CD4-positive, CD25-positive, alpha-beta regulatory T cell (primary cell): ENCODE measurements around the gene LPAR4. TPM values are rescaled to one million over a fixed set of nuclear protein-coding genes. Genes with fewer than 3 reads are reported as not detected.

Experiments
- ATAC-seq, 2 donors: fragments of 150-1000 bp; cut with Tn5 transposase; one replicate each; pipeline ENCODE4 v1.10.0; 2021; ENCODE audit warnings: low read depth in 2 of 2, moderate number of reproducible peaks in 2 of 2, moderate library complexity in 1 of 2
- DNase-seq, 3 donors: peaks; one replicate each; pipeline versions ENCODE4 v3.0.0 to v3.0.0-alpha.2; 2012 to 2022; ENCODE audit warnings: mixed read lengths in 1 of 3
- H3K27ac ChIP-seq: one replicate; pipeline ENCODE4 v1.7.0; 2013; ENCODE audit warnings: mild to moderate bottlenecking, low read length; ENCODE audit not compliant: insufficient read depth, poor library complexity, severe bottlenecking
- H3K27me3 ChIP-seq: one replicate; pipeline ENCODE4 v1.7.0; 2013; ENCODE audit warnings: low read length; ENCODE audit not compliant: control insufficient read depth, insufficient read depth
- H3K36me3 ChIP-seq: one replicate; pipeline ENCODE4 v1.7.0; 2013; ENCODE audit warnings: mild to moderate bottlenecking, low read length, moderate library complexity; ENCODE audit not compliant: control insufficient read depth, insufficient read depth
- H3K4me1 ChIP-seq: 2 replicates; pipeline ENCODE4 v1.7.0; 2013; ENCODE audit warnings: mild to moderate bottlenecking, low read length; ENCODE audit not compliant: insufficient read depth, control insufficient read depth, poor library complexity, severe bottlenecking
- H3K4me3 ChIP-seq: one replicate; pipeline ENCODE4 v1.7.0; 2013; ENCODE audit warnings: low read depth, mild to moderate bottlenecking, low read length, moderate library complexity
- H3K9me3 ChIP-seq, 2 experiments: 1 replicate in 1 of 2; 2 replicates in 1 of 2; pipeline ENCODE4 v1.7.0; 2013; ENCODE audit warnings: low read length in 2 of 2, mild to moderate bottlenecking in 1 of 2, moderate library complexity in 1 of 2; ENCODE audit not compliant: control insufficient read depth in 2 of 2
- H3K27ac Mint-ChIP-seq, 3 donors: one replicate each; pipeline ENCODE4 v1.8.0; 2020 to 2022; ENCODE audit warnings: mild to moderate bottlenecking in 3 of 3, mixed read lengths in 3 of 3, moderate library complexity in 2 of 3
- H3K27me3 Mint-ChIP-seq: one replicate; pipeline ENCODE4 v1.8.0; 2022; ENCODE audit warnings: mild to moderate bottlenecking, mixed read lengths
- H3K36me3 Mint-ChIP-seq: one replicate; pipeline ENCODE4 v1.8.0; 2020; ENCODE audit warnings: mixed read lengths
- H3K4me1 Mint-ChIP-seq, 4 donors: one replicate each; pipeline ENCODE4 v1.8.0; 2020 to 2022; ENCODE audit warnings: mixed read lengths in 4 of 4, mild to moderate bottlenecking in 1 of 4
- H3K4me3 Mint-ChIP-seq, 4 donors: one replicate each; pipeline ENCODE4 v1.8.0; 2020 to 2022; ENCODE audit warnings: mild to moderate bottlenecking in 4 of 4, mixed read lengths in 4 of 4, moderate library complexity in 3 of 4
- H3K9me3 Mint-ChIP-seq, 7 donors: one replicate each; pipeline ENCODE4 v1.8.0; 2020 to 2022; ENCODE audit warnings: mixed read lengths in 7 of 7, mild to moderate bottlenecking in 3 of 7, moderate library complexity in 2 of 7
- polyA plus RNA-seq, 4 donors: library from polyadenylated mRNA; unstranded; fragments of 300-500 nt; fragmentation: Illumina TruSeq; gene quantifications; one replicate each; pipeline ENCODE4 v1.2.3, GENCODE V29; 2021
- total RNA-seq: library from RNA; stranded (reverse); gene quantifications from one replicate; pipeline ENCODE4 v1.2.3, GENCODE V29; 2022

The LPAR4 gene, protein sequence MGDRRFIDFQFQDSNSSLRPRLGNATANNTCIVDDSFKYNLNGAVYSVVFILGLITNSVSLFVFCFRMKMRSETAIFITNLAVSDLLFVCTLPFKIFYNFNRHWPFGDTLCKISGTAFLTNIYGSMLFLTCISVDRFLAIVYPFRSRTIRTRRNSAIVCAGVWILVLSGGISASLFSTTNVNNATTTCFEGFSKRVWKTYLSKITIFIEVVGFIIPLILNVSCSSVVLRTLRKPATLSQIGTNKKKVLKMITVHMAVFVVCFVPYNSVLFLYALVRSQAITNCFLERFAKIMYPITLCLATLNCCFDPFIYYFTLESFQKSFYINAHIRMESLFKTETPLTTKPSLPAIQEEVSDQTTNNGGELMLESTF
- not detected for total RNA-seq
- not detected for polyA plus RNA-seq

- Histone ChIP-seq H3K36me3 (no peaks in the 10 kb centered on the region), H3K27ac (no peak within 1 kb of the TSS), H3K4me3 (no peak within 1 kb of the TSS), H3K27me3 (no peaks in the 10 kb centered on the region), H3K4me1 (no peaks in the 10 kb centered on the region), H3K9me3 (no peaks in the 10 kb centered on the region)
- no peaks in the 10 kb centered on the region for H3K27me3 Mint-ChIP-seq
- H3K4me1 Mint-ChIP-seq = no peaks in the 10 kb centered on the region
- peaks cover 0 to 1% (median 0%) of the 10 kb centered on the region in 7 donors for H3K9me3 Mint-ChIP-seq
- H3K4me3 Mint-ChIP-seq = no peak within 1 kb of the TSS
- ATAC-seq (no peak), DNase-seq (no peak)
- H3K36me3 Mint-ChIP-seq = no peaks in the 10 kb centered on the region
- H3K27ac Mint-ChIP-seq = no peak within 1 kb of the TSS
Observed at GRCh38 chrX:78747489-78747888, at the start of gene LPAR4. LPAR4 (plus strand) TSS chrX:78747720; CDS start chrX:78754870, 7,150 bp downstream.

DNA sequence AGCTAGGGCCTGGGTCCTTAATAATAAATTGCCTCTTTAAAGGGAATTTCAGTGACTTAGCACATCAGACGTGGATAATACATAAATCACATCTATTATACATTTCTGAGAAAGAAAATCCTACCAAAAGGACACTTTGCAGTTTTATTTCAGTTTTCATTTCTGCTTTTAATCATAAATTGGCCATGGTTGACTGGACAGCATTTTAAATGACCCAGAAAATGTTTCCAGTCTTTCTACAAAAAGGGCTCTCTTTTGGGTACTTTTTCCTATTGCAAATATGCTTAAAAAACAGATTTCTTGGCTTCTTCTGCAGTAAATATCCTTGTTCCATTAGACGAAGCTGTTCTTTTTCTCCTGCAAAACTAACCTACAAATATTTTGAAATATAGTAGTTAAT lies 41.4 kb upstream of the LPAR4 start:
- Histone ChIP-seq H3K4me3 (no peak overlapping the region), H3K27me3 (no peaks in the 10 kb centered on the region), H3K9me3 (no peaks in the 10 kb centered on the region), H3K27ac (no peak overlapping the region), H3K36me3 (no peaks in the 10 kb centered on the region), H3K4me1 (no peaks in the 10 kb centered on the region)
- H3K4me1 Mint-ChIP-seq = no peaks in the 10 kb centered on the region
- ATAC-seq (no peak), DNase-seq (no peak)
- no peak overlapping the region for H3K4me3 Mint-ChIP-seq
- H3K27ac Mint-ChIP-seq = no peak overlapping the region
- peaks cover 0 to 2% (median 0%) of the 10 kb centered on the region in 7 donors for H3K9me3 Mint-ChIP-seq
- no peaks in the 10 kb centered on the region for H3K36me3 Mint-ChIP-seq
- no peaks in the 10 kb centered on the region for H3K27me3 Mint-ChIP-seq

DNA sequence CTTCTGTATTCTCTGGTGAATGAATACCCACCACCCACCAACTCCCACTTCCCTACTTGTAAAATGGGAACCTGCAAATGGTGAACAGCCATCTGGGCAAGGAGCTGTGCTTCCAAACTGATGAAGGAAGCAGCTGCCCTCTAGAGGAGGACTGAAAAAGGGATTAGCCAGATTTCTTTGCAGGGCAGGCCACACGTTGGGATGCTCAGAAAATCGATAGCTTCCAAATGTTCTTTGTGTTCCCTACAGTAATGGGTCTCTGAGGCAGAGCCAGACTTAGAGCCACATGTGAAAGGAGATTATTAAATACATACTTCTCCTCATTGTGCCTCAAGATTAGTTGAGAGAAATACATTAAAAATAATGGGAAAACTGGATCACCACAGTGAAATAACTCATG lies 39.3 kb upstream of the LPAR4 start:
- H3K27ac ChIP-seq = no peak overlapping the region
- H3K36me3 ChIP-seq = no peaks in the 10 kb centered on the region
- no peaks in the 10 kb centered on the region for H3K4me1 ChIP-seq
- peaks cover 0 to 2% (median 0%) of the 10 kb centered on the region in 7 donors for H3K9me3 Mint-ChIP-seq
- no peaks in the 10 kb centered on the region for H3K36me3 Mint-ChIP-seq
- ATAC-seq (no peak), DNase-seq (no peak)
- no peak overlapping the region for H3K4me3 Mint-ChIP-seq
- H3K4me1 Mint-ChIP-seq = no peaks in the 10 kb centered on the region
- H3K9me3 ChIP-seq = no peaks in the 10 kb centered on the region
- no peaks in the 10 kb centered on the region for H3K27me3 Mint-ChIP-seq
- no peak overlapping the region for H3K4me3 ChIP-seq
- no peaks in the 10 kb centered on the region for H3K27me3 ChIP-seq
- H3K27ac Mint-ChIP-seq = no peak overlapping the region

GRCh38 chrX:78708816-78709215 lies 38.7 kb upstream of the LPAR4 start:
- ATAC-seq = no peak
- Histone ChIP-seq H3K36me3 (no peaks in the 10 kb centered on the region), H3K9me3 (no peaks in the 10 kb centered on the region)

DNA sequence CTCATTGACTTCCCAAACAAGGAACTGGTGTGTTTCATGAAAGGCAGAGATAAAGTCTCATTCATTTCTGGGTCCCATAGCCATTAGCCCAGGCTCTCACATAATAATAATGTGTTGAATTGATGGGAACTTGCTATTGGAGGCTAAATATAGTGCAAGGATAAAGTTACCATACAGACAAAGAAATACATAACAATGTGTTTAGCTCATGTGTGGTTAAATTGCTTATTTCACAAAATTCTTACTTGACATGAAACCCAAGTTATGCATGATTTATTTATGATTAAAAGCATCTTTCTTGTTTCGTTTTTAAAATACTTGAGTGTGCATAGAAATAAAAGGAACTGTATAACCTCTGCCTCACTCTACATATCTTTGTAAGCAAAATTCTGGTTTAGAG lies 37.3 kb upstream of the LPAR4 start:
- no peak for ATAC-seq
- peaks cover 0 to 2% (median 0%) of the 10 kb centered on the region in 7 donors for H3K9me3 Mint-ChIP-seq
- Histone ChIP-seq H3K4me1 (no peaks in the 10 kb centered on the region), H3K4me3 (no peak overlapping the region), H3K27ac (no peak overlapping the region), H3K27me3 (no peaks in the 10 kb centered on the region), H3K9me3 (no peaks in the 10 kb centered on the region), H3K36me3 (no peaks in the 10 kb centered on the region)
- no peak overlapping the region for H3K4me3 Mint-ChIP-seq
- no peaks in the 10 kb centered on the region for H3K36me3 Mint-ChIP-seq
- no peak for DNase-seq
- H3K27ac Mint-ChIP-seq = no peak overlapping the region
- H3K4me1 Mint-ChIP-seq = peaks cover 0 to 5% (median 1%) of the 10 kb centered on the region in 4 donors
- H3K27me3 Mint-ChIP-seq = no peaks in the 10 kb centered on the region

More at GRCh38 chrX:78708816-78709215, 38.7 kb upstream of the LPAR4 start:
- no peaks in the 10 kb centered on the region for H3K4me1 ChIP-seq
- no peak for DNase-seq
- H3K27ac Mint-ChIP-seq = no peak overlapping the region
- no peak overlapping the region for H3K4me3 Mint-ChIP-seq
- H3K27me3 ChIP-seq = no peaks in the 10 kb centered on the region
- H3K27ac ChIP-seq = no peak overlapping the region
- H3K9me3 Mint-ChIP-seq = peaks cover 0 to 2% (median 0%) of the 10 kb centered on the region in 7 donors
- H3K36me3 Mint-ChIP-seq = no peaks in the 10 kb centered on the region
- H3K4me1 Mint-ChIP-seq = no peaks in the 10 kb centered on the region
- H3K27me3 Mint-ChIP-seq = no peaks in the 10 kb centered on the region
- H3K4me3 ChIP-seq = no peak overlapping the region

DNA sequence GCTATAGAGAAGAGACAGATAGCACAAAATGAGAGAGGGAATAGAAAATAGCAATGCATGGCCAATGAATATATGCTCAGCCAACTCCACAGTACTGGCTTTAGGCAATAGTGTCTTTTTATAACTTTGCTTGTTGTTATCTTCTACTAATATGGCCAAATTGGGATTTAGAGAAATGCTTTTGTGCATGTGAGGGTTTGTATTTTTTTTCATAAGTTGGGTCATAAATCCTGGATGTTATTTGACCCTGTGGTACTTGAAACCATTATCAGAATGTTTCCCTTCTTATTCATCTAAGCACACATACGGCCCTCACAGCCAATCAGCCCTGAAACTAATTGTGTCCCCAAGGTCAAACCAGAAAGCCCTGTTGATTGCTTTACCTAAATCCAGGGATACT lies 35.2 kb upstream of the LPAR4 start:
- Histone ChIP-seq H3K4me3 (no peak overlapping the region), H3K36me3 (no peaks in the 10 kb centered on the region), H3K27me3 (no peaks in the 10 kb centered on the region), H3K27ac (no peak overlapping the region), H3K9me3 (no peaks in the 10 kb centered on the region), H3K4me1 (no peaks in the 10 kb centered on the region)
- Mint-ChIP-seq H3K4me1 (peaks cover 0 to 5% (median 1%) of the 10 kb centered on the region in 4 donors), H3K27me3 (no peaks in the 10 kb centered on the region), H3K27ac (no peak overlapping the region), H3K4me3 (no peak overlapping the region), H3K36me3 (no peaks in the 10 kb centered on the region), H3K9me3 (peaks cover 0 to 4% (median 0%) of the 10 kb centered on the region in 7 donors)
- no peak for DNase-seq
- ATAC-seq = no peak

DNA sequence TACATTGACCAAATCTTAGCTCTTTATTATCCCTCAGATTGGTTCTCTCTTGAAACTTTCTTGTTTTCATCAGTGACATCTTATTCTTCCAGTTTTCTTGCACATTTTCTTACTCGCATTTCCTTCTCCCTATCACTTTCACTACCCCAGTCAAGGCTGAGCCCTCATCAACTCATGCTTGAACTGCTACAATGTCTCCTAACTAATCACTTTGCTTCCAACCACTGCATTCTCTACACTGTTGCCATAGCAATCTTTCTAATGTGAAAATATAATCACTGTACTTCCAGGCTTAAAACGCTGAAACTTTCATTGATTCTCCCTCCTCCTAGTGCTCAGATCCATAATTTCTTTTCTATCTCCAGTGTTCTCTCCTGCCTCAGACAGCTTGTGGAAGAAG lies 22.2 kb upstream of the LPAR4 start:
- no peaks in the 10 kb centered on the region for H3K27me3 ChIP-seq
- H3K27ac ChIP-seq = no peak overlapping the region
- Mint-ChIP-seq H3K4me1 (no peaks in the 10 kb centered on the region), H3K27me3 (peaks cover 7% of the 10 kb centered on the region), H3K36me3 (no peaks in the 10 kb centered on the region), H3K4me3 (no peak overlapping the region), H3K27ac (no peak overlapping the region), H3K9me3 (peaks cover 0 to 4% (median 3%) of the 10 kb centered on the region in 7 donors)
- H3K4me3 ChIP-seq = no peak overlapping the region
- no peak for ATAC-seq
- no peaks in the 10 kb centered on the region for H3K36me3 ChIP-seq
- H3K9me3 ChIP-seq = no peaks in the 10 kb centered on the region
- DNase-seq = no peak
- no peaks in the 10 kb centered on the region for H3K4me1 ChIP-seq

DNA sequence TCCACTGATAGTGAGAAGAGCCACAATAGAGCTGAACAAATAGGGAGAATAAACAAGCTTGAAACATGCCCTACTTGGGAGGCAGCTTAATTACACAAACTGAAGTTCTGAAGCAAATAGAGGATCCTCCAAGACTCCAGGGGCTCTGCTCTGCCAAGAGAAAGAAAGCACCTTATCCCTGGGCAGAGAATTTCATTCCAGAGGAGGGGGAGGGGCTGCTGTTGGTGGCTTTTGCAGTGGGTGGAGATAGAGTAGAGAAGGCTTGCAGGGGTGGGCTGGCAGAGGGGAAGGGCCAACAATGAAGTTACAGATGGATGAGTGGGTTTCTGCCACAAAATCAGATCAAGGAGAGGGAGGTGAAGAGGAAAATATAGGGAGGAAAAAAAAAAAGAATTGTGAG lies 1.0 kb upstream of the LPAR4 start:
- H3K36me3 Mint-ChIP-seq = no peaks in the 10 kb centered on the region
- no peaks in the 10 kb centered on the region for H3K36me3 ChIP-seq
- no peaks in the 10 kb centered on the region for H3K27me3 Mint-ChIP-seq
- no peaks in the 10 kb centered on the region for H3K4me1 Mint-ChIP-seq
- no peak overlapping the region for H3K27ac Mint-ChIP-seq
- peaks cover 0 to 1% (median 0%) of the 10 kb centered on the region in 7 donors for H3K9me3 Mint-ChIP-seq
- no peaks in the 10 kb centered on the region for H3K4me1 ChIP-seq
- DNase-seq (no peak), ATAC-seq (no peak)
- no peaks in the 10 kb centered on the region for H3K9me3 ChIP-seq
- H3K27me3 ChIP-seq = no peaks in the 10 kb centered on the region
- no peak overlapping the region for H3K27ac ChIP-seq
- H3K4me3 ChIP-seq = no peak overlapping the region
- no peak overlapping the region for H3K4me3 Mint-ChIP-seq
